DND-41 (cell line): ENCODE results near the gene BIRC7.

ENCODE experiments used
- EZH2 ChIP-seq: IDR thresholded peaks from 3 replicates; pipeline ENCODE4 v1.6.1; 2012; ENCODE audit warnings: borderline replicate concordance, low read depth, mild to moderate bottlenecking, moderate library complexity, low read length, inconsistent platforms; ENCODE audit not compliant: severe bottlenecking
- TF ChIP-seq, protein P1 (sequence below): IDR thresholded peaks from 2 replicates; pipeline ENCODE4 v1.5.1; 2012; ENCODE audit warnings: borderline replicate concordance, low read length, moderate library complexity, mild to moderate bottlenecking; ENCODE audit not compliant: poor library complexity, severe bottlenecking; ENCODE audit errors: extremely low read depth

DNA sequence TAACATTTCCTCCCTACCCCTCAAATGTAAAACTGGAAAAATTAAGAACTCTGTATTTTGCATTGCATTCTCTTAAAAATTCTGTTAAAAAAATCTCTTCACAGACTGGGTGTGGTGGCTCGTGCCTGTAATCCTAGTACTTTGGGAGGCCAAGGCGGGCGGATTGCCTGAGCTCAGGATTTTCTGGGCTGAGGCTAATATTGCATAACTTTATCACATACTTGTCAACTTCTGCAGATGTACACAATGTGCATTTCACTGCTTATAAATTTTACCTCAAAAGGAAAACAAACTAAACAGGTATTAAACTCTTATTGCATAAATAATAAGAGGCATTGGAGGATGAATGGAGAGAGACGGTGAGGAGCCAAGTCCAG is 40.9 kb upstream of the BIRC7 start:
- TF ChIP-seq, protein P1, sequence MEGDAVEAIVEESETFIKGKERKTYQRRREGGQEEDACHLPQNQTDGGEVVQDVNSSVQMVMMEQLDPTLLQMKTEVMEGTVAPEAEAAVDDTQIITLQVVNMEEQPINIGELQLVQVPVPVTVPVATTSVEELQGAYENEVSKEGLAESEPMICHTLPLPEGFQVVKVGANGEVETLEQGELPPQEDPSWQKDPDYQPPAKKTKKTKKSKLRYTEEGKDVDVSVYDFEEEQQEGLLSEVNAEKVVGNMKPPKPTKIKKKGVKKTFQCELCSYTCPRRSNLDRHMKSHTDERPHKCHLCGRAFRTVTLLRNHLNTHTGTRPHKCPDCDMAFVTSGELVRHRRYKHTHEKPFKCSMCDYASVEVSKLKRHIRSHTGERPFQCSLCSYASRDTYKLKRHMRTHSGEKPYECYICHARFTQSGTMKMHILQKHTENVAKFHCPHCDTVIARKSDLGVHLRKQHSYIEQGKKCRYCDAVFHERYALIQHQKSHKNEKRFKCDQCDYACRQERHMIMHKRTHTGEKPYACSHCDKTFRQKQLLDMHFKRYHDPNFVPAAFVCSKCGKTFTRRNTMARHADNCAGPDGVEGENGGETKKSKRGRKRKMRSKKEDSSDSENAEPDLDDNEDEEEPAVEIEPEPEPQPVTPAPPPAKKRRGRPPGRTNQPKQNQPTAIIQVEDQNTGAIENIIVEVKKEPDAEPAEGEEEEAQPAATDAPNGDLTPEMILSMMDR, result no peak
- no peak for TF ChIP-seq EZH2
